H1 (cell line): ENCODE results near the gene CXCL14. TPM values are rescaled to one million over a fixed set of nuclear protein-coding genes. Genes with fewer than 3 reads are reported as not detected.

ENCODE experiments used
- CTCF ChIA-PET: fragments of 300-600 bp; sonication (Branson Sonifier 250); formaldehyde crosslinking; loops from one replicate; lab custom pipeline; 2021; ENCODE audit not compliant: partially characterized antibody; lab: Charles Lee
- POLR2A ChIA-PET: fragments of 300-600 bp; sonication (Branson Sonifier 250); formaldehyde crosslinking; loops from one replicate; lab custom pipeline; 2021; ENCODE audit warnings: inconsistent platforms; ENCODE audit not compliant: partially characterized antibody; lab: Charles Lee
- DNase-seq, 2 experiments: peaks; one replicate each; pipeline versions ENCODE4 v3.0.0 to v3.0.0-alpha.2; 2010 to 2022; ENCODE audit warnings: low spot score in 2 of 2, low read depth in 1 of 2, mixed read lengths in 1 of 2
- FAIRE-seq: peaks from 2 replicates; lab custom pipeline; 2011; peaks lifted over from hg19 to GRCh38; lab: Jason Lieb, UNC
- H2AFZ ChIP-seq: 2 replicates; pipeline ENCODE4 v1.8.1; 2012; ENCODE audit warnings: low read length, inconsistent platforms
- H2AK5ac ChIP-seq: 2 replicates; pipeline ENCODE4 v1.6.1; 2013; ENCODE audit warnings: low read depth, low read length
- H2BK120ac ChIP-seq: replicated peaks from 2 replicates; pipeline ENCODE3; 2013; ENCODE audit warnings: low read depth, low read length, inconsistent platforms
- H2BK12ac ChIP-seq: 2 replicates; pipeline ENCODE4 v1.6.1; 2013; ENCODE audit warnings: low read depth, low read length
- H2BK15ac ChIP-seq: 2 replicates; pipeline ENCODE4 v1.6.1; 2013; ENCODE audit warnings: low read length
- H2BK20ac ChIP-seq: 2 replicates; pipeline ENCODE4 v1.6.1; 2013; ENCODE audit warnings: low read length
- H2BK5ac ChIP-seq: 2 replicates; pipeline ENCODE4 v1.6.1; 2013; ENCODE audit warnings: low read depth, low read length
- H3K14ac ChIP-seq: 2 replicates; pipeline ENCODE4 v1.6.1; 2013; ENCODE audit warnings: inconsistent platforms; ENCODE audit not compliant: insufficient read length
- H3K18ac ChIP-seq: 2 replicates; pipeline ENCODE4 v1.6.1; 2013; ENCODE audit warnings: low read length; ENCODE audit errors: extremely low read depth
- H3K23ac ChIP-seq: 2 replicates; pipeline ENCODE4 v1.6.1; 2013; ENCODE audit warnings: inconsistent platforms; ENCODE audit not compliant: insufficient read length
- H3K23me2 ChIP-seq: 2 replicates; pipeline ENCODE4 v1.6.1; 2013; ENCODE audit warnings: low read depth, low read length
- H3K27ac ChIP-seq: 2 replicates; pipeline ENCODE4 v1.6.1; 2011; ENCODE audit warnings: low read depth, low read length, inconsistent platforms
- H3K27me3 ChIP-seq, 4 experiments: replicated peaks in 1 of 4; 1 replicate in 1 of 4; 2 replicates in 3 of 4; pipeline versions ENCODE4 v1.6.1 to v1.8.1; 2011 to 2013; ENCODE audit warnings: low read length in 3 of 4, mild to moderate bottlenecking in 3 of 4, inconsistent platforms in 2 of 4, mixed read lengths in 2 of 4, moderate library complexity in 1 of 4; ENCODE audit not compliant: control insufficient read depth in 3 of 4, insufficient read depth in 3 of 4; ENCODE audit errors: extremely low read depth in 1 of 4
- H3K36me3 ChIP-seq, 4 experiments: 2 replicates each; pipeline versions ENCODE4 v1.6.1 to v1.8.1; 2011 to 2013; ENCODE audit warnings: mild to moderate bottlenecking in 4 of 4, low read length in 3 of 4, moderate library complexity in 2 of 4, control low read depth in 1 of 4, inconsistent platforms in 1 of 4; ENCODE audit not compliant: insufficient read depth in 4 of 4, control insufficient read depth in 2 of 4
- H3K4ac ChIP-seq: replicated peaks from 2 replicates; pipeline ENCODE3; 2013; ENCODE audit warnings: low read length, low read depth, mixed read lengths, inconsistent platforms; ENCODE audit not compliant: insufficient read length
- H3K4me1 ChIP-seq, 4 experiments: replicated peaks in 1 of 4; 1 replicate in 1 of 4; 2 replicates in 3 of 4; pipeline versions ENCODE4 v1.6.1 to v1.8.1; 2011 to 2013; ENCODE audit warnings: low read length in 3 of 4, inconsistent platforms in 2 of 4, mixed read lengths in 1 of 4; ENCODE audit not compliant: insufficient read depth in 4 of 4, control insufficient read depth in 3 of 4
- H3K4me2 ChIP-seq, 2 experiments: 2 replicates each; pipeline versions ENCODE4 v1.6.1 to v1.8.1; 2011 to 2013; ENCODE audit warnings: low read depth in 2 of 2, low read length in 2 of 2, control low read depth in 1 of 2, inconsistent platforms in 1 of 2, mild to moderate bottlenecking in 1 of 2; ENCODE audit not compliant: insufficient read depth in 1 of 2
- H3K4me3 ChIP-seq, 4 experiments: fragments of 200-600, 300-600 bp in 1 of 4; sonication (generic), shearing (Covaris generic), sonication (Bioruptor Twin) in 1 of 4; 2 replicates each; pipeline versions ENCODE4 v1.5.1 to v1.8.1; 2011 to 2016; ENCODE audit warnings: low read length in 4 of 4, low read depth in 3 of 4, control low read depth in 2 of 4, inconsistent platforms in 2 of 4, mild to moderate bottlenecking in 2 of 4, mixed read lengths in 1 of 4, moderate library complexity in 1 of 4; ENCODE audit not compliant: insufficient read depth in 2 of 4; ENCODE audit errors: extremely low read depth in 1 of 4
- H3K56ac ChIP-seq: replicated peaks from 2 replicates; pipeline ENCODE3; 2013; ENCODE audit warnings: low read depth, mild to moderate bottlenecking, mixed read lengths, low read length, inconsistent platforms; ENCODE audit not compliant: insufficient read length
- H3K79me1 ChIP-seq: 2 replicates; pipeline ENCODE4 v1.6.1; 2013; ENCODE audit warnings: low read depth, low read length, control low read depth
- H3K79me2 ChIP-seq, 2 experiments: 2 replicates each; pipeline versions ENCODE4 v1.6.1 to v1.8.1; 2012 to 2013; ENCODE audit warnings: low read length in 2 of 2, mild to moderate bottlenecking in 2 of 2, inconsistent platforms in 1 of 2; ENCODE audit not compliant: insufficient read depth in 2 of 2, control insufficient read depth in 1 of 2
- H3K9ac ChIP-seq, 4 experiments: replicated peaks in 1 of 4; 1 replicate in 1 of 4; 2 replicates in 3 of 4; pipeline versions ENCODE4 v1.6.1 to v1.8.1; 2011 to 2013; ENCODE audit warnings: low read depth in 3 of 4, low read length in 3 of 4, control low read depth in 2 of 4, mild to moderate bottlenecking in 2 of 4, moderate library complexity in 2 of 4, inconsistent platforms in 1 of 4; ENCODE audit errors: extremely low read depth in 1 of 4
- H3K9me3 ChIP-seq, 2 experiments: 2 replicates each; pipeline versions ENCODE4 v1.6.1 to v1.8.1; 2012 to 2013; ENCODE audit warnings: mild to moderate bottlenecking in 2 of 2, moderate library complexity in 2 of 2, control low read depth in 1 of 2, inconsistent platforms in 1 of 2, low read depth in 1 of 2, low read length in 1 of 2, mixed read lengths in 1 of 2; ENCODE audit not compliant: insufficient read depth in 2 of 2
- H4K20me1 ChIP-seq, 2 experiments: replicated peaks in 1 of 2; 2 replicates each; pipeline versions ENCODE3 to v1.8.1; 2011 to 2013; ENCODE audit warnings: inconsistent platforms in 2 of 2, low read length in 2 of 2, mild to moderate bottlenecking in 1 of 2; ENCODE audit not compliant: insufficient read depth in 2 of 2, control insufficient read depth in 1 of 2
- H4K5ac ChIP-seq: 2 replicates; pipeline ENCODE4 v1.6.1; 2013; ENCODE audit warnings: low read length, low read depth, mixed read lengths, inconsistent platforms; ENCODE audit not compliant: insufficient read length
- H4K8ac ChIP-seq: 2 replicates; pipeline ENCODE4 v1.8.0; 2013; ENCODE audit warnings: mild to moderate bottlenecking, moderate library complexity, low read length, inconsistent platforms; ENCODE audit not compliant: insufficient read depth; ENCODE audit errors: extremely low read depth
- H4K91ac ChIP-seq: replicated peaks from 2 replicates; pipeline ENCODE3; 2013; ENCODE audit warnings: low read length, mixed read lengths, inconsistent platforms; ENCODE audit not compliant: insufficient read length
- HDAC6 ChIP-seq: IDR thresholded peaks from one replicate; pipeline ENCODE4 v1.7.1; 2012; ENCODE audit warnings: low read depth, mild to moderate bottlenecking, inconsistent platforms, low read length, moderate library complexity
- POLR2A ChIP-seq, 2 experiments: IDR thresholded peaks; 1 replicate in 1 of 2; 2 replicates in 1 of 2; pipeline ENCODE4 v1.6.1; 2011; ENCODE audit warnings: low read depth in 2 of 2, low read length in 2 of 2, mild to moderate bottlenecking in 2 of 2; ENCODE audit errors: control extremely low read depth in 1 of 2
- POU5F1 ChIP-seq: IDR thresholded peaks from 2 replicates; pipeline ENCODE4 v1.6.1; 2011; ENCODE audit warnings: low read depth, mild to moderate bottlenecking, low read length, moderate library complexity
- SAP30 ChIP-seq: fragments of 300-600 bp; sonication (generic); IDR thresholded peaks from 2 replicates; pipeline ENCODE4 v1.7.1; 2012; ENCODE audit warnings: low read length, moderate library complexity, mild to moderate bottlenecking, inconsistent platforms; ENCODE audit not compliant: insufficient read depth, insufficient replicate concordance
- SUZ12 ChIP-seq: fragments of 200-600 bp; sonication (generic); IDR thresholded peaks from 2 replicates; pipeline ENCODE4 v1.6.1; 2012; ENCODE audit warnings: mild to moderate bottlenecking, inconsistent platforms, low read length, moderate library complexity, mixed read lengths
- WGBS, 2 experiments: shearing (Covaris generic) in 1 of 2; methylation state at CpG; one replicate each; pipeline versions ENCODE4 v1.1.6 to v1.1.7; 2013 to 2015; ENCODE audit warnings: low lambda C conversion rate in 2 of 2, mixed read lengths in 2 of 2, inconsistent platforms in 1 of 2, low coverage in 1 of 2, missing lambda C conversion rate in 1 of 2; ENCODE audit not compliant: insufficient replicate concordance in 2 of 2, insufficient coverage in 1 of 2, insufficient read length in 1 of 2; ENCODE audit errors: extremely low coverage in 1 of 2, missing lambda C conversion rate in 1 of 2; 5-methylcytosine and 5-hydroxymethylcytosine counted together
- polyA plus RNA-seq, 7 experiments: library from polyadenylated mRNA; depleted of rRNA in 3 of 7; stranded (reverse) in 5 of 7; unstranded in 2 of 7; fragments of >200 nt in 5 of 7; fragments of 200-250 nt in 2 of 7; gene quantifications; 1 replicate in 5 of 7; 2 replicates in 1 of 7; 4 replicates in 1 of 7; pipeline versions ENCODE4 v1.2.1 to v1.2.3, GENCODE V29; 2011 to 2013; ENCODE audit warnings: missing spikeins in 2 of 7, mixed read lengths in 2 of 7
- total RNA-seq: library from RNA; stranded (reverse); fragmentation: NEBNext Ultra II Directional; extraction: Animal tissue kit (Norgen Biotek cat#: 25700); gene quantifications from 2 replicates; pipeline ENCODE4 v1.2.1, GENCODE V29; 2021

CXCL14 gene
- total and polyA plus RNA-seq, 2 of the 8 experiments (the other 6 are each of a cell fraction or from before 2014, with no cell fraction given) = 1.5 to 1.8 TPM

DNA sequence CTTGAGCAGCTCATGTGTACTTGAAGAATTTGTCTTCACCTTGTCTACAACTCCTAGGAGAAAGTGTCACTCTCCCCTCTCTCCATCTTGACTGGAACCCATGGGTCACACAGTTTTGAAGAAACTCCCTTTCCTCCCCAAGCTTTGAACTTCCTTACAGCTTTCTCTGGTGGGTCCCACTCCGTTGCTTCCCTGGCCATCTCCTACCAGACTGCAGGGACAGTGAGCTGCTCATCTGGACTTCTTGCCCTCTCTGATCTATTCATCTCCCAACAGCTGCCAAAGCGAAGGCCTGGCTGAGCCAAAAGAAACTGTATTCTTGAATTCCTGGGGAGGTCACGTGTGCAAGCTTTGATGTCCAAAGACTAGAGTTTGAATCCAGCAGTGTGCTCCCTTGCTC is 22.7 kb upstream of the CXCL14 start:
- no peaks in the 10 kb centered on the region for H3K23me2 ChIP-seq
- H3K9me3 ChIP-seq = no peaks in the 10 kb centered on the region
- DNase-seq (peak in 1 of 2 experiments; percentile 20), FAIRE-seq (no peak)
- 89% methylated on average over 3 of the region's 3 CpGs; no CpG with 5 or more reads in 1 of the 2 experiments for WGBS, 2 experiments
- no peaks in the 10 kb centered on the region for H3K79me2 ChIP-seq
- ChIA-PET CTCF (interaction anchor here (0.9 to 1.5 kb wide), 8 partner anchors 8 to 272 kb away, joined by 3 to 4 read pairs (median 3); partner anchors contain the start of gene SLC25A48), POLR2A (no interaction called here)
- TF ChIP-seq HDAC6 (no peak), SUZ12 (no peak), POLR2A (IDR thresholded peaks at IDR 0.05; ENCODE audit: control extremely low read depth in 1 of 2, low read depth in 2 of 2, low read length in 2 of 2) (no peak), POU5F1 (no peak), SAP30 (no peak)
- H3K4me1 ChIP-seq = no peaks in the 10 kb centered on the region
- no peak overlapping the region for H3K4ac ChIP-seq
- no peak overlapping the region for H3K4me3 ChIP-seq
- no peak overlapping the region for H4K91ac ChIP-seq
- H3K23ac ChIP-seq = no peak overlapping the region
- H4K8ac ChIP-seq = no peak overlapping the region
- H3K27ac ChIP-seq = no peak overlapping the region
- no peak overlapping the region for H2BK12ac ChIP-seq
- H3K14ac ChIP-seq = no peak overlapping the region
- H2BK5ac ChIP-seq = no peak overlapping the region
- no peak overlapping the region for H3K4me2 ChIP-seq
- H3K79me1 ChIP-seq = no peaks in the 10 kb centered on the region
- no peak overlapping the region for H3K18ac ChIP-seq
- H2BK20ac ChIP-seq = no peak overlapping the region
- no peaks in the 10 kb centered on the region for H4K20me1 ChIP-seq
- no peak overlapping the region for H3K56ac ChIP-seq
- no peak overlapping the region for H2AK5ac ChIP-seq
- H4K5ac ChIP-seq = no peak overlapping the region
- H2BK120ac ChIP-seq = no peak overlapping the region
- H3K27me3 ChIP-seq = no peaks in the 10 kb centered on the region
- H2BK15ac ChIP-seq = no peak overlapping the region
- H3K9ac ChIP-seq = no peak overlapping the region
- H2AFZ ChIP-seq = no peak overlapping the region
- H3K36me3 ChIP-seq = no peaks in the 10 kb centered on the region
